ENCODE results near the gene VWA5B2.
A peak's percentile ranks its signal among the peaks of the same experiment; 100 is the strongest.

The VWA5B2 gene

DNA sequence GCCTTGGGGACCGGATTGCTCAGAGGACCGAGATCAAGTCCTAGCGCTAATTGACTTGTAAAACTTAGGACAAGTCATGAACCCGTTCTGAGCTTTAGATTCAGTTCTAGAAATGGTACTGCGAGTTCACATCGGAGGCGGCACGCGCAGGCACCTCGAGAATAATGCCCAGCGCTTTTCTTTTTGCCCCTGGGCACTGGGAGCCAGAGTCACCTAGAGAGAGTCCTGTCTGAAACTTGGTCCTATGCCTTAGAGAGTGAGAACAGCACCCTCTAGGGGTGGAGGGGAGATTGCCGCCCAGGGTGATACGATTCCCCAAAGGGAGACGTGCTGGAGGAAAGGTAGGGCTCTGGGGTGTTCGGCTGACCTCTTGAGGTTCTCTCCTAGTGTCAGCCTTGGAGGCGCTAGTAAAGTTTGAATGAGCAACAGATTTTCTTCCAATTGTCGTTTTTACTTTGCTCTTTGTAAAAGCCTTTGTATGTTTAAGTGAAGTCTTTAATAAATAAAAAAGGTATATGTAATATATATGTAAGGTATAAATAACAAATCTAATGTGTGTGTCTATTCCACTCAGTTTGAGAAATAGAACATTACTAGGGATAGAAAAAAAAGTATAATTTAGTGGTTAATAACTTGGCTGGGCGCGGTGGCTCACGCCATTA, 20.9 kb downstream of the VWA5B2 start:
- DNase-seq (ENCODE audit: low read depth) = peak; percentile 72
- TF ChIP-seq, protein P1, sequence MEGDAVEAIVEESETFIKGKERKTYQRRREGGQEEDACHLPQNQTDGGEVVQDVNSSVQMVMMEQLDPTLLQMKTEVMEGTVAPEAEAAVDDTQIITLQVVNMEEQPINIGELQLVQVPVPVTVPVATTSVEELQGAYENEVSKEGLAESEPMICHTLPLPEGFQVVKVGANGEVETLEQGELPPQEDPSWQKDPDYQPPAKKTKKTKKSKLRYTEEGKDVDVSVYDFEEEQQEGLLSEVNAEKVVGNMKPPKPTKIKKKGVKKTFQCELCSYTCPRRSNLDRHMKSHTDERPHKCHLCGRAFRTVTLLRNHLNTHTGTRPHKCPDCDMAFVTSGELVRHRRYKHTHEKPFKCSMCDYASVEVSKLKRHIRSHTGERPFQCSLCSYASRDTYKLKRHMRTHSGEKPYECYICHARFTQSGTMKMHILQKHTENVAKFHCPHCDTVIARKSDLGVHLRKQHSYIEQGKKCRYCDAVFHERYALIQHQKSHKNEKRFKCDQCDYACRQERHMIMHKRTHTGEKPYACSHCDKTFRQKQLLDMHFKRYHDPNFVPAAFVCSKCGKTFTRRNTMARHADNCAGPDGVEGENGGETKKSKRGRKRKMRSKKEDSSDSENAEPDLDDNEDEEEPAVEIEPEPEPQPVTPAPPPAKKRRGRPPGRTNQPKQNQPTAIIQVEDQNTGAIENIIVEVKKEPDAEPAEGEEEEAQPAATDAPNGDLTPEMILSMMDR (IDR thresholded peaks at IDR 0.05; ENCODE audit: control insufficient read depth, extremely low read depth, insufficient read depth) = peak; percentile 95
- peak overlapping the region; percentile 73 for H3K4me3 ChIP-seq (ENCODE audit: low read depth, low read length)

DNA sequence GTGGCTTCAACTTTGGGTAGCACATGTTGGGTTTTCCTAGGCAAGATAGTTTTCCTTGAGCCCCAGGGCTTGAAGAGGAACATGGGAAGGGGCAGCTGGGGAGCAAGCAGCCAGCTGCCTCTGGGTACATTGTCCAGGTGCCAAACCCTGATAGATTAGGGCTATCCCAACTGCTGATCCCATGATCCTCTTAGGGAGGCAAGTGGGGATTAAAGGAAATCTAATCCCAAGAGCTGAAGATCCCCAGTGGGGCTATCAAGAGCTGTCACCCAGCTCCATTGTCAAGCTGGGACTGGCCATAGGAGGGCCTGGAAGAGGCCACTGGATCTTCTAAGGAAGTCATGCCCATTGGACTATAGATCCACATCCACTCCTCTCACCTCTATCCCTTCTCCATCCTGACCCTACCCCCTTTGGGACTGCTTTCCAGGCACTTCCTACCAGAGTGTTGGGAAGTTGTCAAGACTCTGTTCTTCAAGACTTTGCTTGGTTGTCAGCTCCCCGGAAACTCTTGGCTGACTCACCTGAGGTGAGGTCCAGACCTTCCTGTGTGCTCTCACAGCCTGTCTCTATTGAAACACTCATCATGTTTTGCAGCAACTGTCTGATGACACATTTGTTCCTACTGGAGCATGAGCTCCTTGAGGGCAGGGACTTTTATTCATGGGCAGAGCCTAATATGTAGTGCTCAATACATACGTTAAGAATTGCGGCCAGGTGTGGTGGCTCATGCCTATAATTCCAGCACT, 26.1 kb downstream of the VWA5B2 start:
- no peak for DNase-seq (ENCODE audit: low read depth)
- TF ChIP-seq, protein P1 (IDR thresholded peaks at IDR 0.05; ENCODE audit: control insufficient read depth, extremely low read depth, insufficient read depth) = no peak
- no peak overlapping the region for H3K4me3 ChIP-seq (ENCODE audit: low read depth, low read length)

DNA sequence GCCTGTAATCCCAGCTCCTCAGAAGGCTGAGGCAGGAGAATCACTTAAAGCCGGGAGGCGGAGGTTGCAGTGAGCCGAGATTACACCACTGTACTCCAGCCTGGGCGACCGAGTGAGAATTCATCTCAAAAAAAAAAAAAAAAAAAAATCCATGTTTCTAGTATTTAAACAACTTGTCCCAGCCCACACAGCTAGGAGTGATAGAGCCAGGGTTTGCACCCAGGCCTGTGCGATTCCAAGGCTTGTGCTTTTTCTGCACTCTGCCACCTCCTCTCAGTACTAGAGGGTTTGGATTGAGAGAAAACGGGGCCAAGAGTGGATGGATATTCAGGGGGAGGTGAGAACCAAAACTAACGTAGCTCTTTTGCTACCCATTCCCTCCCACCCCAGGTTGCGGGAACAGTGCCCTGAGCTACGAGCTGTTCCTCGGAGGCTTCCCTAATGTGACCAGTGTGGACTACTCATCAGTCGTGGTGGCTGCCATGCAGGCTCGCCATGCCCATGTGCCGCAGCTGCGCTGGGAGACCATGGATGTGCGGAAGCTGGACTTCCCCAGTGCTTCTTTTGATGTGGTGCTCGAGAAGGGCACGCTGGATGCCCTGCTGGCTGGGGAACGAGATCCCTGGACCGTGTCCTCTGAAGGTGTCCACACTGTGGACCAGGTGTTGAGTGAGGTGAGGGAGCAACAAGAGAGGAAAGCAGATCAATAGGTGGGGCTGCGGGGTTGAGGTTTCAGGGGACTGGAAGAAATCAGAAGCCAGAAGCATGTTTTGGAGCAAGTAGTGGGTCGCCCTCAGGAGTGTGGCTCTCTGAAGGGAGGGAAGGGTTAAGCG, 27.9 kb downstream of the VWA5B2 start:
- TF ChIP-seq, protein P1 (IDR thresholded peaks at IDR 0.05; ENCODE audit: control insufficient read depth, extremely low read depth, insufficient read depth) = no peak
- DNase-seq (ENCODE audit: low read depth) = no peak
- H3K4me3 ChIP-seq (ENCODE audit: low read depth, low read length) = no peak overlapping the region

DNA sequence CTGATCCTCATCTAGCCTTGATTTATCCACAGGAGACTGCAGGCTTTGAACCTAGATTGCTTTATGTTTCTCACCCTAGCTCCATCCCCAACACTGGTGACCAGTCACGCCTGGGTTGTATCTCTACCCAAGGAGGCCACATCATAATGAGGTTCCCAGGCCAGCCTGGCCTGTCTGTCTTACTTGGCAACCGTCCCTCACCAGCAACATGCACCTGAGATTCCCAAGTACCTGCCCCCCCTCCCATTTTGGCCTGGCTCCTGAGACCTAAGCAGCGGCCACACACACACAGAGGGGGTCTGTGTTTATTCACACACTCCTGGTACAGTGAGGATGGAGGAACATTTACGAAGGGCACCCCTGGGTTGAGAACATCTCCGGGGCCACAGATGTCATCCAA, 29.5 kb downstream of the VWA5B2 start:
- TF ChIP-seq, protein P1 (IDR thresholded peaks at IDR 0.05; ENCODE audit: control insufficient read depth, extremely low read depth, insufficient read depth) = no peak
- DNase-seq (ENCODE audit: low read depth) = no peak
- no peak overlapping the region for H3K4me3 ChIP-seq (ENCODE audit: low read depth, low read length)

DNA sequence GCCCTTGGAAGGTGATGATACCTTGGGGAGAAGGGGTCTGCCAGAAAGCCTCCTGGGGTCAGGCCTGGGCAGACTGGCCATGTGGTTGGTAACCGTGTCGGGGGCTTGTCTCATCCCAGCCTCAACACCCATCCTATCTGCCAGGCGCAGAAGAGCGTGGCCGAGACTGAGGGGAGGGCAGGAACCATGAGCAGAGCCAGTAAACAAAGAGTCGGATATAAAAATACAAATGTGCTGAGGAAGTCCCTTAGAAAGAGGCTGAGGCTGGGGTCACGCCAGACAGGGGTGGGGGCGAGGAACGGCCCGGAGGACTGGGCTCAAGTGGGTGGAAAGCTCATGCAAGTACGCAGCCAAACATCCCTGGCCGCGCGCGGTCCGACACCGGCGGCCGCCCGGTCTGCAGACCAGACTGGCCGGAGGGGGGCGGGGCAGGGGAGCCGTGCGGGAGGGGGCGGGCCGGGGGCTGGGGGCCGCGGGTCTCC, 30.1 kb downstream of the VWA5B2 start:
- TF ChIP-seq, protein P1 (IDR thresholded peaks at IDR 0.05; ENCODE audit: control insufficient read depth, extremely low read depth, insufficient read depth) = no peak
- H3K4me3 ChIP-seq (ENCODE audit: low read depth, low read length) = no peak overlapping the region
- DNase-seq (ENCODE audit: low read depth) = no peak

DNA sequence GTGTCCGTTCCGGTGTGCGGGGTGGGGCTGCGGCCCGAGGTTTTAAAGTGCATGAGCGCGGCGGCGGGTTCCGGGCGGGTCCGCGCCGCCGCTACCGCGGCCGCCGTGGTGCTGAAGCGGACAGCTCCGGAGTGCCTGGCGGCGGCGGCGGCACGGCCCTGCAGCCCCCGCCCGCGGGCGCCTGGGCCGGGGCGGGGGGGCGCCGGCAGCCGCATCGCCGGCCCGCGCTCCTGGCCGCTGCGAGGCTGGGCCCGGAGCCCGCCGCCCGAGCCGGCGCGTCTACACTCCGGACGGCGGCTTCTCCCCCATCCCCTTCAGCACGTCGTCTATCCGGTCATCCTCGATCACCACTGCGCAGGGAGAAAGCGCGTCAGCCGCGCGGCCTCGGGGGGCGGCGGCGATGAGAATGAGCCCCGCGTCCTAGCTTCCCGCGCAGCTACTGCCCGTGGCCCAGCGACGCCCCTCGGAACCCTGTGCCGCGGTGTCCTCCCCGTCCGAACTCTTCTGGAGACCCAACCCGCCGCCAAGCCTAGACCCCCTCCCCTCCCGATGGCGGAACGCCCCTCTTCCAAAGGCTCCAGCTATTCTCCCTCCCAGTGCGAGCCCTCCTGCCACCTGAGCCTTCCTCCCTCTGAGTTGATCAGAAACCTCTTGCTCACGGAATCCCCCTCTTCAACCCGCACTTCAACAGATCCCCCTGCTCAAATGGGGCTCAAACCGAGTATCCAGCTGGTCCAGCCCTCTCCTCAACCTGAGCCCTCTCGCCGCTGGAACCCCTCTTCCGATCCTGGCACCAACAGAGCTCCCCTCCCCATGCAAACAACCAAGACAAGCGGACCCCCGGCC, 30.7 kb downstream of the VWA5B2 start:
- TF ChIP-seq, protein P1 (IDR thresholded peaks at IDR 0.05; ENCODE audit: control insufficient read depth, extremely low read depth, insufficient read depth) = no peak
- no peak for DNase-seq (ENCODE audit: low read depth)
- H3K4me3 ChIP-seq (ENCODE audit: low read depth, low read length) = peak overlapping the region; percentile 58
